G401.6 (cell line): ENCODE results near the gene KCNIP4.
"Not testable (repeated sequence)": the region's sequence is repeated elsewhere in the genome, so short reads cannot be mapped to it uniquely, and the experiment has no call there.

Experiments
- FAIRE-seq: peaks from 2 replicates; lab custom pipeline; 2012; peaks lifted over from hg19 to GRCh38; lab: Jason Lieb, UNC

The KCNIP4 gene

GRCh38 chr4:21948347-21949072, at the start of gene KCNIP4:
Gene KCNIP4 (minus strand): TSS chr4:21948772.
- no peak for FAIRE-seq

GRCh38 chr4:21996618-21997017, 48.0 kb upstream of the KCNIP4 start:
- FAIRE-seq, result not testable (repeated sequence)

- no peak for FAIRE-seq
Observed at GRCh38 chr4:21992330-21992729, 43.8 kb upstream of the KCNIP4 start.

GRCh38 chr4:21991562-21991961, 43.0 kb upstream of the KCNIP4 start:
- FAIRE-seq, result no peak

- no peak for FAIRE-seq
Observed at GRCh38 chr4:21991050-21991449, 42.5 kb upstream of the KCNIP4 start.

GRCh38 chr4:21989351-21989750, 40.8 kb upstream of the KCNIP4 start:
- no peak for FAIRE-seq

- no peak for FAIRE-seq
Observed at GRCh38 chr4:21986307-21986706, 37.7 kb upstream of the KCNIP4 start.

GRCh38 chr4:21982087-21982486, 33.5 kb upstream of the KCNIP4 start:
- no peak for FAIRE-seq

- no peak for FAIRE-seq
Observed at GRCh38 chr4:21979196-21979595, 30.6 kb upstream of the KCNIP4 start.

GRCh38 chr4:21976166-21976565, 27.6 kb upstream of the KCNIP4 start:
- no peak for FAIRE-seq

GRCh38 chr4:21973850-21974249, 25.3 kb upstream of the KCNIP4 start:
- no peak for FAIRE-seq

GRCh38 chr4:21964762-21965319, 16.3 kb upstream of the KCNIP4 start:
- FAIRE-seq, result no peak

- FAIRE-seq, result no peak
Observed at GRCh38 chr4:21962691-21963090, 14.1 kb upstream of the KCNIP4 start.

- FAIRE-seq, result no peak
Observed at GRCh38 chr4:21960793-21961192, 12.2 kb upstream of the KCNIP4 start.

- no peak for FAIRE-seq
Observed at GRCh38 chr4:21954916-21955315, 6.3 kb upstream of the KCNIP4 start.

- no peak for FAIRE-seq
Observed at GRCh38 chr4:21953653-21954052, 5.1 kb upstream of the KCNIP4 start.

GRCh38 chr4:21952549-21952948, 4.0 kb upstream of the KCNIP4 start:
- no peak for FAIRE-seq

GRCh38 chr4:21949073-21949457, 493 bp upstream of the KCNIP4 start:
- no peak for FAIRE-seq

GRCh38 chr4:21947791-21948346, 703 bp downstream of the KCNIP4 start:
- FAIRE-seq, result no peak

- no peak for FAIRE-seq
Observed at GRCh38 chr4:21946858-21947257, 1.7 kb downstream of the KCNIP4 start.

- FAIRE-seq, result no peak
Observed at GRCh38 chr4:21921526-21922180, 26.9 kb downstream of the KCNIP4 start.

- no peak for FAIRE-seq
Observed at GRCh38 chr4:21915761-21916160, 32.8 kb downstream of the KCNIP4 start.

GRCh38 chr4:21901831-21902230, 46.7 kb downstream of the KCNIP4 start:
- no peak for FAIRE-seq
